Measurements from ENCODE around the gene MAP2K7.
"Not testable (repeated sequence)": the region's sequence is repeated elsewhere in the genome, so short reads cannot be mapped to it uniquely, and the experiment has no call there.

The MAP2K7 gene

GRCh38 chr19:7959211-7959610 is 55.5 kb downstream of the MAP2K7 start:
- Histone ChIP-seq H3K36me3 (peaks cover 10 to 64% (median 49%) of the 10 kb centered on the region in 3 donors), H3K4me1 (no peaks in the 10 kb centered on the region), H3K4me3 (no peak overlapping the region), H3K27me3 (no peaks in the 10 kb centered on the region), H3K27ac (no peak overlapping the region), H3K9me3 (no peaks in the 10 kb centered on the region)
- no peak for TF ChIP-seq CTCF (IDR thresholded peaks at IDR 0.05)
- intact Hi-C loops (cut with DNase I; ENCODE audit: low total_unique reads) = no loop called here
- no peak for DNase-seq

- H3K27me3 ChIP-seq; H3K4me3 ChIP-seq; H3K4me1 ChIP-seq; DNase-seq; H3K9me3 ChIP-seq; H3K27ac ChIP-seq; intact Hi-C loops (cut with DNase I; ENCODE audit: low total_unique reads): not testable (repeated sequence)
- peaks cover 26 to 83% (median 63%) of the 10 kb centered on the region in 3 donors for H3K36me3 ChIP-seq
Observed at GRCh38 chr19:7961082-7961481, 57.4 kb downstream of the MAP2K7 start.

- TF ChIP-seq CTCF (IDR thresholded peaks at IDR 0.05) = no peak
- Histone ChIP-seq H3K36me3 (peaks cover 36 to 89% (median 73%) of the 10 kb centered on the region in 3 donors), H3K9me3 (no peaks in the 10 kb centered on the region), H3K27me3 (no peaks in the 10 kb centered on the region), H3K4me1 (no peaks in the 10 kb centered on the region), H3K27ac (no peak overlapping the region), H3K4me3 (no peak overlapping the region)
- no peak for DNase-seq
- intact Hi-C loops (cut with DNase I; ENCODE audit: low total_unique reads) = no loop called here
Observed at GRCh38 chr19:7961920-7962626, 58.4 kb downstream of the MAP2K7 start.

- Histone ChIP-seq H3K9me3 (no peaks in the 10 kb centered on the region), H3K36me3 (peaks cover 41 to 91% (median 78%) of the 10 kb centered on the region in 3 donors), H3K4me1 (no peaks in the 10 kb centered on the region), H3K27ac (no peak overlapping the region), H3K4me3 (no peak overlapping the region), H3K27me3 (no peaks in the 10 kb centered on the region)
- intact Hi-C loops (cut with DNase I; ENCODE audit: low total_unique reads) = no loop called here
- no peak for DNase-seq
- no peak for TF ChIP-seq CTCF (IDR thresholded peaks at IDR 0.05)
Observed at GRCh38 chr19:7962644-7963268, 59.1 kb downstream of the MAP2K7 start.

- no peak for DNase-seq
- no peak overlapping the region for H3K27ac ChIP-seq
- no peaks in the 10 kb centered on the region for H3K4me1 ChIP-seq
- no peak overlapping the region for H3K4me3 ChIP-seq
- peaks cover 41 to 92% (median 81%) of the 10 kb centered on the region in 3 donors for H3K36me3 ChIP-seq
- H3K9me3 ChIP-seq = no peaks in the 10 kb centered on the region
- no peak for TF ChIP-seq CTCF (IDR thresholded peaks at IDR 0.05)
- intact Hi-C loops (cut with DNase I; ENCODE audit: low total_unique reads) = no loop called here
- no peaks in the 10 kb centered on the region for H3K27me3 ChIP-seq
Observed at GRCh38 chr19:7963566-7963965, 59.9 kb downstream of the MAP2K7 start.

Measured in tibial artery (tissue), 4 donors.